Osteocyte (in vitro differentiated cells): ENCODE measurements around the gene ZSWIM5. TPM values are rescaled to one million over a fixed set of nuclear protein-coding genes. Genes with fewer than 3 reads are reported as not detected.
"Not testable (repeated sequence)": the region's sequence is repeated elsewhere in the genome, so short reads cannot be mapped to it uniquely, and the experiment has no call there.

Source experiments
- DNase-seq: peaks from one replicate; pipeline ENCODE4 v3.0.0; 2021; ENCODE audit warnings: mixed read lengths; ENCODE audit not compliant: unreplicated experiment; ENCODE audit errors: extremely low spot score
- H3K27ac Mint-ChIP-seq: one replicate; pipeline ENCODE4 v1.8.0; 2021; ENCODE audit warnings: mild to moderate bottlenecking, mixed read lengths; ENCODE audit not compliant: unreplicated experiment
- H3K27me3 Mint-ChIP-seq: one replicate; pipeline ENCODE4 v1.8.0; 2021; ENCODE audit warnings: mixed read lengths; ENCODE audit not compliant: unreplicated experiment
- H3K36me3 Mint-ChIP-seq: one replicate; pipeline ENCODE4 v1.8.0; 2021; ENCODE audit warnings: mixed read lengths; ENCODE audit not compliant: unreplicated experiment
- H3K4me1 Mint-ChIP-seq: one replicate; pipeline ENCODE4 v1.8.0; 2021; ENCODE audit warnings: mixed read lengths; ENCODE audit not compliant: unreplicated experiment
- H3K4me3 Mint-ChIP-seq: one replicate; pipeline ENCODE4 v1.8.0; 2021; ENCODE audit warnings: mild to moderate bottlenecking, moderate library complexity, mixed read lengths; ENCODE audit not compliant: unreplicated experiment
- H3K9me3 Mint-ChIP-seq: one replicate; pipeline ENCODE4 v1.8.0; 2021; ENCODE audit warnings: mixed read lengths; ENCODE audit not compliant: unreplicated experiment
- total RNA-seq: library from RNA; stranded (reverse); gene quantifications from 2 replicates; pipeline ENCODE4 v1.2.1, GENCODE V29; 2021
- TF ChIP-seq, protein P1 (sequence below): fragments of 200-600 bp; sonication (generic); IDR thresholded peaks from 2 replicates; pipeline ENCODE4 v1.5.0; 2021; ENCODE audit warnings: antibody characterized with exemption, mild to moderate bottlenecking, moderate library complexity

Gene ZSWIM5
- total RNA-seq, 1 donor from 2014 or later, result 0.73 TPM

DNA sequence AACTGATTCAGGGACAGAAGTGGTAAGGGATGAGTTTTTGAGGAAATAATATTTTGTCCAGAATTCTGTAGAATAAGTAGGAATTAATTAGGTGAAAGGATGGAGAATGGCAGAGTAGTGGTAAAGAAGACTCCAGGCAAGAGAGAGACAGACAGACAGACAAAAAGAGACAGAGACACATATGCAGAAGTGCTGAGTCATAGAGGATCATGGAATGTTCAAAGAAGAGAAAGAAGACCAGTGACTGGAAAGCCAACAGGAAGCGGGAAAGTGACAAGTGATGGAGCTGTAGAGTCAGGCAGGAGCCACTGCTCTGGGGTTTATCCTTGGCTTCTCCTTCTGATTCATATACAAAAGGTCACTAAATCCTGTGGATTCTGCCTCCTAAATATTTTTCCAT lies 108.5 kb downstream of the ZSWIM5 start:
- TF ChIP-seq, protein P1, sequence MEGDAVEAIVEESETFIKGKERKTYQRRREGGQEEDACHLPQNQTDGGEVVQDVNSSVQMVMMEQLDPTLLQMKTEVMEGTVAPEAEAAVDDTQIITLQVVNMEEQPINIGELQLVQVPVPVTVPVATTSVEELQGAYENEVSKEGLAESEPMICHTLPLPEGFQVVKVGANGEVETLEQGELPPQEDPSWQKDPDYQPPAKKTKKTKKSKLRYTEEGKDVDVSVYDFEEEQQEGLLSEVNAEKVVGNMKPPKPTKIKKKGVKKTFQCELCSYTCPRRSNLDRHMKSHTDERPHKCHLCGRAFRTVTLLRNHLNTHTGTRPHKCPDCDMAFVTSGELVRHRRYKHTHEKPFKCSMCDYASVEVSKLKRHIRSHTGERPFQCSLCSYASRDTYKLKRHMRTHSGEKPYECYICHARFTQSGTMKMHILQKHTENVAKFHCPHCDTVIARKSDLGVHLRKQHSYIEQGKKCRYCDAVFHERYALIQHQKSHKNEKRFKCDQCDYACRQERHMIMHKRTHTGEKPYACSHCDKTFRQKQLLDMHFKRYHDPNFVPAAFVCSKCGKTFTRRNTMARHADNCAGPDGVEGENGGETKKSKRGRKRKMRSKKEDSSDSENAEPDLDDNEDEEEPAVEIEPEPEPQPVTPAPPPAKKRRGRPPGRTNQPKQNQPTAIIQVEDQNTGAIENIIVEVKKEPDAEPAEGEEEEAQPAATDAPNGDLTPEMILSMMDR, result no peak
- H3K9me3 Mint-ChIP-seq, result no peaks in the 10 kb centered on the region
- H3K36me3 Mint-ChIP-seq, result no peaks in the 10 kb centered on the region
- no peak overlapping the region for H3K27ac Mint-ChIP-seq
- H3K27me3 Mint-ChIP-seq, result peaks cover 19% of the 10 kb centered on the region
- no peaks in the 10 kb centered on the region for H3K4me1 Mint-ChIP-seq
- no peak overlapping the region for H3K4me3 Mint-ChIP-seq
- DNase-seq, result no peak

DNA sequence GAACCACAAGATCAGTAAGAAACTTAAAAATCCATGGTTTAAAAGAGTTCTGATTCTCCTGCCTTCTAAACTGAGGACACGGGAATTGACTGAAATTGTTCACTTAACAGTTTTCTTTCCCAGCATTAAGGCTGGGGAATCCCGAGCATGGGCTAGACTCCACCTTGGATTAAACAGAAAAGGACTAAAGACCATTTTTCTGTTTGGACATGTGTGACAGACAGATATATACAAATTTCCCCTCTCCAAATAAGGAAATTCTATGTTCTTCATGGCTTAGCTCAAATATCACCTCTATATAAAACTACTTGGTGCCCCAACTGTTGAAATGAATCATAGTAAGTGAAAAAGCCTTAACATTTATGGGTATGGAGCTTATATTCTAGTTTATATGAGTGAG lies 109.3 kb downstream of the ZSWIM5 start:
- H3K27ac Mint-ChIP-seq, result no peak overlapping the region
- H3K4me1 Mint-ChIP-seq, result no peaks in the 10 kb centered on the region
- H3K36me3 Mint-ChIP-seq, result no peaks in the 10 kb centered on the region
- peaks cover 14% of the 10 kb centered on the region for H3K27me3 Mint-ChIP-seq
- H3K9me3 Mint-ChIP-seq, result no peaks in the 10 kb centered on the region
- no peak overlapping the region for H3K4me3 Mint-ChIP-seq
- DNase-seq, result no peak
- TF ChIP-seq, protein P1, result no peak

DNA sequence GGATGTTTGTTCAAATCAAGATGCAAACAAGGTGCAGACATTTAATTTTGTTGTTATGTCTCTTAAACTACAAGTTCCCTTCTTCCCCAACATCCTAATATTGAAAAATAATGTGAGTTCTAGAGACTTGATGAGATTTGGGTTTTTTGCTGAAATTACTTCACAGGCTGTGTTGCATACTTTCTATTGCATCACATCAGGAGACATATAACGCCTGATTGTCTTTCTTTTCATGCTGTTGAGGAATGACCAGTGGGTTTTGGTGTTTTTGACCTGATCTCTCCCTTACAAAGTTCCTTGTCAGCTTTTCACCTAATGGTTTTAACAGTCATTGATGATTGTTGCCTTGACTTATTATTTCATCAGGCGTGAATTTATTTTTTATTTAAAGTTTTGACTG lies 111.0 kb downstream of the ZSWIM5 start:
- H3K9me3 Mint-ChIP-seq, result no peaks in the 10 kb centered on the region
- H3K4me3 Mint-ChIP-seq, result no peak overlapping the region
- H3K27me3 Mint-ChIP-seq, result peaks cover 14% of the 10 kb centered on the region
- TF ChIP-seq, protein P1, result no peak
- no peak for DNase-seq
- H3K36me3 Mint-ChIP-seq, result no peaks in the 10 kb centered on the region
- no peaks in the 10 kb centered on the region for H3K4me1 Mint-ChIP-seq
- no peak overlapping the region for H3K27ac Mint-ChIP-seq

DNA sequence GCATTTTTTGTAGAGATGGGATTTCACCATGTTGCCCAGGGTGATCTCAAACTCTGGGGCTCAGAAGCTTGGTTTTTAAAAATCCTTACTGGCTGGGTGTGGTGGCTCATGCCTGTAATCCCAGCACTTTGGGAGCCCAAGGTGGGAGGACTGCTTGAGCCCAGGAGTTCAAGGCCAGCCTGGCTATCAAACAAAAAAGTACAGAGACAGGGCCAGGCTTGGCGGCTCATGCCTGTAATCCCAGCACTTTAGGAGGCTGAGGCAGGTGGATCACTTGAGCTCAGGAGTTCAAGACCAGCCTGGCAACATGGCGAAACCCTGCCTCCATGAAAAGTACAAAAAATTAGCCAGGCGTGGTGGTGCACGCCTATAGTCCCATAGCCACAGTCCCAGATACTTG lies 112.0 kb downstream of the ZSWIM5 start:
- H3K36me3 Mint-ChIP-seq, H3K9me3 Mint-ChIP-seq, H3K4me1 Mint-ChIP-seq, H3K27me3 Mint-ChIP-seq, DNase-seq, H3K27ac Mint-ChIP-seq, H3K4me3 Mint-ChIP-seq: not testable (repeated sequence)

DNA sequence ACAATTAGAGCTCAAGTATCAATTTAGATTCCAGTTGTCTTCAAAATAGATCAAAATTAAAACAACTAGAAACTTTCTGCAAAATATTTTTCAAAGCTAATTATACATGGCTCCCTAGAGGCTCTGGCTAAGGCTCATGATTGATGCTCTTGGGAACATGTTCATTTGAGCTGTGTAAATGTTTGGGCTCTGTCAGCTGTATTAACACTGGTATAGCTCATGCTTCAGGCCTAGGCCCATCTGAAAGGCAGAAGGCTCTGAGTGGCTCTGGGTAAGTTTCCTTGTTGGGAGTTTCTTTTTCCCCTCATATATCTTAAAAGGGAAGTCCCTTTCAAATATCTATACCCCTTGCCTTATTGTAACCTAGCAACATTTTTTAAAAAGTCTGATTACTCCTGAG lies 113.1 kb downstream of the ZSWIM5 start:
- H3K9me3 Mint-ChIP-seq, result no peaks in the 10 kb centered on the region
- no peak overlapping the region for H3K4me3 Mint-ChIP-seq
- peaks cover 6% of the 10 kb centered on the region for H3K27me3 Mint-ChIP-seq
- TF ChIP-seq, protein P1, result no peak
- H3K4me1 Mint-ChIP-seq, result no peaks in the 10 kb centered on the region
- no peak for DNase-seq
- no peak overlapping the region for H3K27ac Mint-ChIP-seq
- no peaks in the 10 kb centered on the region for H3K36me3 Mint-ChIP-seq

DNA sequence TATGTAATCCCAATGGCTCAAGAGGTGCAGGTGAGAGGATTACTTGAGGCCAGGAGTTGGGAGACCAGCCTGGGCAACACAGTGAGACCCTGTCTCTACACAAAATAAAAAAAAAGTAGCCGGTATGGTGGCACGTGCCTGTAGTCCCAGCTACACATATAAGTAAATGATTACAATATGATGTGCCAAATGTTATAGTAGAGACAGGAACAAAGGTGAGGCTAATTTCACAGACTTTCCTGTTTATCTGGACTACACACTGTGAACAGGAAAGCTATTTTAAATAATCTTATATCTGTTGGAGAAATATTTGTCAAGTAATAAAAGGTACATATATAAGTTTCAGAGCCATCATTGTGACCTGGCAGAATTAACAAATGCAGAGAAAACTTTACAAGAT lies 116.7 kb downstream of the ZSWIM5 start:
- DNase-seq, result no peak
- Mint-ChIP-seq H3K36me3 (no peaks in the 10 kb centered on the region), H3K27me3 (peaks cover 5% of the 10 kb centered on the region), H3K27ac (no peak overlapping the region), H3K4me1 (no peaks in the 10 kb centered on the region), H3K4me3 (no peak overlapping the region), H3K9me3 (no peaks in the 10 kb centered on the region)
- TF ChIP-seq, protein P1, result no peak
